Measurements from ENCODE around the gene CYBB. TPM values are rescaled to one million over a fixed set of nuclear protein-coding genes. Genes with fewer than 3 reads are reported as not detected.
A peak's percentile ranks its signal among the peaks of the same experiment; 100 is the strongest.
"Not testable (repeated sequence)": the region's sequence is repeated elsewhere in the genome, so short reads cannot be mapped to it uniquely, and the experiment has no call there.

The CYBB gene
- total RNA-seq: not detected in 2 replicates

- no peak for DNase-seq (ENCODE audit: low read depth in 2 of 2)
Measured at GRCh38 chrX:37779857-37780256, at the start of gene CYBB. Gene CYBB, plus strand, starts transcription at chrX:37780059. Its CDS starts 19 bp downstream, at chrX:37780078.

- DNase-seq (ENCODE audit: low read depth in 2 of 2): peak; percentile 65 to 76
Measured at GRCh38 chrX:37745354-37745753, 34.5 kb upstream of the CYBB start.

- DNase-seq (ENCODE audit: low read depth in 2 of 2): no peak
Measured at GRCh38 chrX:37745835-37746217, 34.0 kb upstream of the CYBB start.

GRCh38 chrX:37746218-37746941 is 33.5 kb upstream of the CYBB start:
- no peak for DNase-seq (ENCODE audit: low read depth in 2 of 2)

- no peak for DNase-seq (ENCODE audit: low read depth in 2 of 2)
Measured at GRCh38 chrX:37746951-37747350, 32.9 kb upstream of the CYBB start.

- DNase-seq (ENCODE audit: low read depth in 2 of 2): no peak
Measured at GRCh38 chrX:37752281-37752680, 27.6 kb upstream of the CYBB start.

GRCh38 chrX:37752936-37753335 is 26.9 kb upstream of the CYBB start:
- DNase-seq (ENCODE audit: low read depth in 2 of 2): no peak

- DNase-seq (ENCODE audit: low read depth in 2 of 2): no peak
Measured at GRCh38 chrX:37753384-37753783, 26.5 kb upstream of the CYBB start.

- no peak for DNase-seq (ENCODE audit: low read depth in 2 of 2)
Measured at GRCh38 chrX:37754516-37754915, 25.3 kb upstream of the CYBB start.

- no peak for DNase-seq (ENCODE audit: low read depth in 2 of 2)
Measured at GRCh38 chrX:37755025-37755424, 24.8 kb upstream of the CYBB start.

- DNase-seq (ENCODE audit: low read depth in 2 of 2): no peak
Measured at GRCh38 chrX:37757082-37757481, 22.8 kb upstream of the CYBB start.

GRCh38 chrX:37759351-37759750 is 20.5 kb upstream of the CYBB start:
- no peak for DNase-seq (ENCODE audit: low read depth in 2 of 2)

- DNase-seq (ENCODE audit: low read depth in 2 of 2): no peak
Measured at GRCh38 chrX:37759878-37760418, 19.9 kb upstream of the CYBB start.

- DNase-seq (ENCODE audit: low read depth in 2 of 2): no peak
Measured at GRCh38 chrX:37763400-37763799, 16.5 kb upstream of the CYBB start.

- DNase-seq (ENCODE audit: low read depth in 2 of 2): no peak
Measured at GRCh38 chrX:37765507-37765906, 14.4 kb upstream of the CYBB start.

GRCh38 chrX:37767430-37767829 is 12.4 kb upstream of the CYBB start:
- DNase-seq (ENCODE audit: low read depth in 2 of 2): no peak

- not testable (repeated sequence) for DNase-seq (ENCODE audit: low read depth in 2 of 2)
Measured at GRCh38 chrX:37768866-37769265, 11.0 kb upstream of the CYBB start.

- DNase-seq (ENCODE audit: low read depth in 2 of 2): no peak
Measured at GRCh38 chrX:37776283-37776986, 3.4 kb upstream of the CYBB start.

- no peak for DNase-seq (ENCODE audit: low read depth in 2 of 2)
Measured at GRCh38 chrX:37776987-37777325, 2.9 kb upstream of the CYBB start.

- no peak for DNase-seq (ENCODE audit: low read depth in 2 of 2)
Measured at GRCh38 chrX:37781081-37781480, 1.2 kb downstream of the CYBB start.

- no peak for DNase-seq (ENCODE audit: low read depth in 2 of 2)
Measured at GRCh38 chrX:37781814-37782213, 2.0 kb downstream of the CYBB start.

- no peak for DNase-seq (ENCODE audit: low read depth in 2 of 2)
Measured at GRCh38 chrX:37782359-37782758, 2.5 kb downstream of the CYBB start.

- no peak for DNase-seq (ENCODE audit: low read depth in 2 of 2)
Measured at GRCh38 chrX:37783305-37783704, 3.4 kb downstream of the CYBB start.
